Cardiac fibroblast (primary cell): ENCODE results near the gene INTS6L.

Source experiments
- DNase-seq, 2 donors: peaks; one replicate each; pipeline versions ENCODE4 v3.0.0 to v3.0.0-alpha.2; 2010; ENCODE audit warnings: low read depth in 2 of 2
- H3K4me3 ChIP-seq, 2 donors: replicated peaks in 1 of 2; 1 replicate in 1 of 2; 2 replicates in 1 of 2; pipeline ENCODE4 v1.5.1; 2011; ENCODE audit warnings: low read depth in 2 of 2, low read length in 2 of 2, mild to moderate bottlenecking in 2 of 2, moderate library complexity in 1 of 2
- TF ChIP-seq, protein P1 (sequence below): IDR thresholded peaks from one replicate; pipeline ENCODE4 v1.5.1; 2011; ENCODE audit warnings: low read depth, mild to moderate bottlenecking, low read length, inconsistent platforms

INTS6L gene

DNA sequence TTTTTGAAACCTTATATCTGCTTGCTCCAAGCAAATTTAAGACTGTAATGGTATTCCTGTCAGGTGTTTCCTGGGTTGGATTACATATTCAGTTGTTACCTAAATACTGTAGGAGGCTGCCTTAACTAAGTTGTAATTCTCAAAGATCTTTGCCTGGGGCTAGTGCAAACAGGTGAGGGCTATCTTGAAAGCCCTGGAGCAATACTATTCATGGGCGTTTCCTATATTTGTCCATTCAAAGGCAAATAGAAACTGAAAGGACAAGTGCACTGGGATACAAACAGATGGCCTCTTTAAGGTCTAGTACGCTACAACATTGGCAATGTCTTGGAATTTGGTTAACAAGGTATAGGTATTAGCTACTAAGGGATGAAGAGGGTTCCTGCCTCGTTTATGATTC lies 108.9 kb downstream of the INTS6L start:
- no peak for DNase-seq
- no peak overlapping the region for H3K4me3 ChIP-seq
- TF ChIP-seq, protein P1, sequence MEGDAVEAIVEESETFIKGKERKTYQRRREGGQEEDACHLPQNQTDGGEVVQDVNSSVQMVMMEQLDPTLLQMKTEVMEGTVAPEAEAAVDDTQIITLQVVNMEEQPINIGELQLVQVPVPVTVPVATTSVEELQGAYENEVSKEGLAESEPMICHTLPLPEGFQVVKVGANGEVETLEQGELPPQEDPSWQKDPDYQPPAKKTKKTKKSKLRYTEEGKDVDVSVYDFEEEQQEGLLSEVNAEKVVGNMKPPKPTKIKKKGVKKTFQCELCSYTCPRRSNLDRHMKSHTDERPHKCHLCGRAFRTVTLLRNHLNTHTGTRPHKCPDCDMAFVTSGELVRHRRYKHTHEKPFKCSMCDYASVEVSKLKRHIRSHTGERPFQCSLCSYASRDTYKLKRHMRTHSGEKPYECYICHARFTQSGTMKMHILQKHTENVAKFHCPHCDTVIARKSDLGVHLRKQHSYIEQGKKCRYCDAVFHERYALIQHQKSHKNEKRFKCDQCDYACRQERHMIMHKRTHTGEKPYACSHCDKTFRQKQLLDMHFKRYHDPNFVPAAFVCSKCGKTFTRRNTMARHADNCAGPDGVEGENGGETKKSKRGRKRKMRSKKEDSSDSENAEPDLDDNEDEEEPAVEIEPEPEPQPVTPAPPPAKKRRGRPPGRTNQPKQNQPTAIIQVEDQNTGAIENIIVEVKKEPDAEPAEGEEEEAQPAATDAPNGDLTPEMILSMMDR, result no peak
